Measurements from ENCODE around the gene RPAP2.
"Not testable (repeated sequence)": the region's sequence is repeated elsewhere in the genome, so short reads cannot be mapped to it uniquely, and the experiment has no call there.

RPAP2 gene

GRCh38 chr1:92298573-92299476 is at the start of gene RPAP2, which contains the start of gene GLMN:
RPAP2 (plus strand) TSS chr1:92299059; CDS start chr1:92299074, 15 bp downstream.
GLMN (minus strand) TSS chr1:92298987; CDS start chr1:92297999, 988 bp downstream.
- no peak for DNase-seq

DNA sequence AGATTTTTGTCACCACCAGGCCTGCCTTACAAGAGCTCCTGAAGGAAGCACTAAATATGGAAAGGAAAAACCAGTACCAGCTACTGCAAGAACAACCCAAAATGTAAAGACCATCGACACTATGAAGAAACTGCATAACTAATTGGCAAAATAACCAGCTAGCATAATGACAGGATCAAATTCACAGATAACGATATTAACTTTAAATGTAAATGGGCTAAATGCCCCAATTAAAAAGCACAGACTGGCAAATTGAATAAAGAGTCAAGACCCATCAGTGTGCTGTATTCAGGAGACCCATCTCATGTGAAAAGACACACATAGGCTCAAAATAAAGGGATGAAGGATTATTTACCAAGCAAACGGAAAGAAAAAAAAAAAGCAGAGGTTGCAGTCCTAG is 44.1 kb upstream of the RPAP2 start:
- not testable (repeated sequence) for DNase-seq

- no peak for DNase-seq
These were observed 39.5 kb upstream of the RPAP2 start for GRCh38 chr1:92259350-92259749.

- DNase-seq = no peak
These were observed 36.3 kb upstream of the RPAP2 start for GRCh38 chr1:92262516-92262915.

GRCh38 chr1:92273039-92273438 is 25.8 kb upstream of the RPAP2 start:
- DNase-seq = no peak

DNA sequence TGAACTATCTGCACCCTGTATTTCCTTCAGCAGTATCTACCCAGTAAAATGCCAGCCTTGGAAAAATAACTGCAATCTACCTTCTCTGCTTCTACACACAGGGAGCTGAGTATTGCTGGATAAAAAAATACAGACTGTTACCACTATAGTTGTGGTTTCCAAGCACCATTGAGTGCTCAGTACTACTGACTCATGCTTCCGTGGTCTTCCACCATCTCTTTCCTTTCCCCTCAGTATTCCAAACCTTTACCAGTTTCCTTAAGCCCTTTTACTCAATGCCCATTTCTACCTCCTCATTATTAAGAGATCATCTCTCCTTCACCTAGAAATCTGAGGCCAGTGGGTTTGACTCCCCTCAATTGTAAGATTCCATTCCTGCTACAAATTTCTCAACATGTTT is 23.9 kb upstream of the RPAP2 start:
- DNase-seq = no peak

- DNase-seq = no peak
These were observed 22.8 kb upstream of the RPAP2 start for GRCh38 chr1:92276082-92276481.

DNA sequence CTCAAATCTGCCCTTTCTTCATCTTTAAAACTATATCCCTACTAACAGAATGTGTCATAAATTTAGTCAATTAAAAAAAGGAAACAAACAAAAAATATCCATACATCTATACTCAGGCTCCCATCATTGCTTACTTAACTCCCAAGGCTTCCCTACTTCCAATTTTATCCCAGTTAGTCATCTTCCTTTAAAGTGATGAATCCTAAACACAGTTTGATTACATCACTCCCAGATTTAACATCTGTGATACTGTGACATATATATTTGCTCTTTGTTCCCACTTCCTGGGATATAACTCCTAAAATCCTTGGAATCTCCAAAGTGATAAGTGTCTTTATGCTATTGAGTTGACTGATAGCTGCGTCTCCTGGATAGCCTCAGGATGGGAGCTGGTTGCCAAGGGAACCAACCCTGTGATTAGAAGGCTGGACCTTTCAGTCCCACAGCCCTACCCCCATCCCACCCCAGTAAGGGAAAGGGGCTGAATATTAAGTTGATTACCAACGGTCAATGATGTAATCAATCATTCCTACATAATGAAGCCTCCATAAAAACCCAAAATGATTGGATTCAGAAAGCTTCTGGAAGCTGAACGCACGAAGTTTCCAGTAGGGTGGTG is 21.6 kb upstream of the RPAP2 start:
- DNase-seq = no peak

DNA sequence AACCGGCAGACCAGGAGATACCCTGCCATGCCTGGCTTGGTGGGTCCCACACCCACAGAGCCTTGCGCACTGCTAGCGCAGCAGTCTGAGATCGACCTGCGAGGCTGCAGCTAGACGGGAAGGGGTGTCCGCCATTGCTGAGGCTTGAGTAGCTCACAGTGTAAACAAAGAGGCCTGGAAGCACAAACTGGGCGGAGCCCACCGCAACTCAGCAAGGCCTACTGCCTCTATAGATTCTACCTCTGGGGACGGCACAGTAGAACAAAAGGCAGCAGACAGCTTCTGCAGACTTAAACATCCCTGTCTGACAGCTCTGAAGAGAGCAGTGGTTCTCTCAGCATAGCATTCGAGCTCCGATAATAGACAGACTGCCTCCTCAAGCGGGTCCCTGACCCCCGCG is 19.1 kb upstream of the RPAP2 start:
- not testable (repeated sequence) for DNase-seq

- DNase-seq = not testable (repeated sequence)
These were observed 17.4 kb upstream of the RPAP2 start for GRCh38 chr1:92281411-92281810.

- no peak for DNase-seq
These were observed 7.4 kb upstream of the RPAP2 start for GRCh38 chr1:92291372-92291999.

DNA sequence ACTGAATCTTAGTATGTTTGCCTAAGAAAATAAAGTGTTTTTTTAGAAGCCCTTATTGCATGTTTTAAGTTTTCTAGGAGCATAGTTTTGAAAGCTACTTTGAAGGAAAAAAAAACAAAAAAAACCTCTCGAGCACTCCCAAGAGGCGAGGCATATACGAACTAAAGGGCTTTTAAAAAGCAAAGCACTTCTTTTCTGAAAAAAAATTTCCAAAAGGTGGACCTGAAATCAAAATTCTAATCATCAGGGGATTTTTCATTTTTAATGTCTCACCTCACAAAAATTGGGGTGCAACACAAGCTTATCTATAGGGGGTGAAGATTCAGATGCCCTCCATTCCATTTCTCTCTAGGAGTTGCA is 666 bp upstream of the RPAP2 start:
- no peak for DNase-seq

DNA sequence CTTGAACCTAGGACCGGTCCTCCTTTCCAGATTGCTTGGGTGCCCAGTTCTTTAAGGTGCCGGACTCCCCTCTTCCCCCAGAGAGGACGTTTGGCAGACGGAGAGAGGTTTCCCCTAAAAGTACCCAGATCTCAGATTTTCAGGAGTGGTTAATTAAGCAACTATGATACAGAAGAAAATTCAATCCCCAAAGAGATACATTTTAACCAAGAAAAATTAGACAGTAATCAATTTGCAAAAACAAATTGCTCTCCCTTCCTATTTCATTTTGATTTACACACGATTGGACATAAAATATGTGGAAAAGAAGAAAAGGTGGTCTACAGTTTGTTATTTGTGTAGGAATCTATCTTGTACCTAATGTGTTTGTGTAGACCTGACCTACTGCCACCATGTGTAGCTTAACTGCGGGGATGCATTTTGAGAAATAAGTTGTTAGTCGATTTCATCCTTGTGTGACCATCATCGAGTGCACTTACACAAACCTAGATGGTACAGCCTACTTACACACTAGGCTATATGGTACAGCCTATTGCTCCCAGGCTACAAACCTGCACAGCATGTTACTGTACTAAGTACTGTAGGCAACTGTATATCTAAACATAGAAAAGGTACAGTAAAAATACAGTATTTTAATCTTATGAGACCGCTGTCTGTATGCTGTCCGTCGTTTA is 755 bp downstream of the RPAP2 start:
- no peak for DNase-seq

- no peak for DNase-seq
These were observed 2.2 kb downstream of the RPAP2 start for GRCh38 chr1:92301021-92301420.

GRCh38 chr1:92306020-92306419 is 7.2 kb downstream of the RPAP2 start:
- no peak for DNase-seq

- DNase-seq = no peak
These were observed 9.1 kb downstream of the RPAP2 start for GRCh38 chr1:92307980-92308379.

GRCh38 chr1:92310185-92310597 is 11.3 kb downstream of the RPAP2 start:
- DNase-seq = no peak

DNA sequence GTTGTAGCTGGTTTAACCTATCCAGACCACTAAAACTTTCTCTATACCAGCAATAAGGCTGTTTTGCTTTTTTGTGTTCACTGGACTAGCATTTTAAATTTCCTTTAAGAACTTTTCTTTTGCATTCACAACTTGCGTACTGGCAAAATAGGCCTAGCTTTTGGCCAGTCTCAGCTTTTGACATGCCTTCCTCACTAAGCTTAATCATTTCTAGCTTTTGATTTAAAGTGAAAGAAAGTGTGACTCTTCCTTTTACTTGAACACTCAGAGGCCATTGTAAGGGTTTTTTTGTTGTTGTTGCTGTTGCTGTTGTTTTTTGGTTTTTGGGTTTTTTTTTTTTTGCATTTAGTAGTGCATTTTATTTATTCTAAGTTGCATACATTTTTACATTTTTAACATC is 15.2 kb downstream of the RPAP2 start:
- no peak for DNase-seq

DNA sequence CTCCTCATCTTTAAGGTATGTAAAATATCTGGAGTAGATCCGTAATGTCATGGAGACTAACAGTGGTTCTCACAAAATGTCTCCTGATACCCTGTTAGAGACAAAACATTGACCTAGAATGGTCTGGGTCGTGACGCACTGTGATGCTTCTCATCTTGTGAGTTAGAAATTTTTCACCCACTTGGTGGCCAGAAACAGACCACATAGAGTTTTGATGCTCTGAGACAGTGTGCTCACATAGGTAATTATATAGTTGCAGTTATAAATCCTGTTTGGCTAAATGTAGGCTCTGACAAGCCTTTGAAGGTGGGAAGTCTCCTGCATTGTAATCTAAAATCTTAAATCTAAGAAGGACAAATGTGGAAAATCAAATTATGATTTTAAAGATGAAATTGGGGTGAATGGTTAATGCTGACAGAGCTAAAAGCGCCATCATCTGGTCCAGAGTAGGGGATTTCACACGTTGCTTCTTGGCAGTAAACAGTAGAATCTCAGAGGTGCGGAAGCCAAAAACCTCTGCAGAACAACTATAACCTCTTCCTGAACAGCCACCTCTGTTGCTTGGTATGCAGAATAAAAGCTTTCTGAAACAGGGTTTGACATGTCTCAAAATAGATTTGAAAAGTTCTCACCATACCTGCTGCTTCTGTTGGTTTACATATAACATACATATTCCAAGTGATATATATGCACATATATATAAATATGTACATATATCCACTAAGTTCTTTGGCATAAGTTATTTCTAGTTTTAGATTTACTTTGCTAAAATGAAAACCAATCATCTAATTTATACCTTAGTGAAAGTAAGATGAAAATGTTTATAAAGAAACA is 17.1 kb downstream of the RPAP2 start:
- DNase-seq = no peak

- DNase-seq = no peak
These were observed 19.1 kb downstream of the RPAP2 start for GRCh38 chr1:92317836-92318493.

Data from cortex of kidney (tissue), 1 donor.